ENCODE data around the gene ERICH4.

GRCh38 chr19:41427647-41428480, 15.1 kb upstream of the ERICH4 start:
- TF ChIP-seq, protein P1, sequence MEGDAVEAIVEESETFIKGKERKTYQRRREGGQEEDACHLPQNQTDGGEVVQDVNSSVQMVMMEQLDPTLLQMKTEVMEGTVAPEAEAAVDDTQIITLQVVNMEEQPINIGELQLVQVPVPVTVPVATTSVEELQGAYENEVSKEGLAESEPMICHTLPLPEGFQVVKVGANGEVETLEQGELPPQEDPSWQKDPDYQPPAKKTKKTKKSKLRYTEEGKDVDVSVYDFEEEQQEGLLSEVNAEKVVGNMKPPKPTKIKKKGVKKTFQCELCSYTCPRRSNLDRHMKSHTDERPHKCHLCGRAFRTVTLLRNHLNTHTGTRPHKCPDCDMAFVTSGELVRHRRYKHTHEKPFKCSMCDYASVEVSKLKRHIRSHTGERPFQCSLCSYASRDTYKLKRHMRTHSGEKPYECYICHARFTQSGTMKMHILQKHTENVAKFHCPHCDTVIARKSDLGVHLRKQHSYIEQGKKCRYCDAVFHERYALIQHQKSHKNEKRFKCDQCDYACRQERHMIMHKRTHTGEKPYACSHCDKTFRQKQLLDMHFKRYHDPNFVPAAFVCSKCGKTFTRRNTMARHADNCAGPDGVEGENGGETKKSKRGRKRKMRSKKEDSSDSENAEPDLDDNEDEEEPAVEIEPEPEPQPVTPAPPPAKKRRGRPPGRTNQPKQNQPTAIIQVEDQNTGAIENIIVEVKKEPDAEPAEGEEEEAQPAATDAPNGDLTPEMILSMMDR (IDR thresholded peaks at IDR 0.05 in 2 of 3, conservative IDR thresholded peaks at IDR 0.05 in 1 of 3; ENCODE audit: insufficient read depth in 2 of 3, low read depth in 1 of 3, low read length in 3 of 3): no peak
- TF ChIP-seq ZNF589 (CRISPR knock-in tag; IDR thresholded peaks at IDR 0.05; ENCODE audit: low read depth) (no peak), ZNF239 (CRISPR knock-in tag; IDR thresholded peaks at IDR 0.05) (no peak), SREBF2 (CRISPR knock-in tag; IDR thresholded peaks at IDR 0.05) (no peak), RFX1 (IDR thresholded peaks at IDR 0.05) (no peak), SP1 (CRISPR knock-in tag; IDR thresholded peaks at IDR 0.05) (0 out of 2 replicates have a peak, but pooled peaks have one; percentile 47), ZFP30 (CRISPR knock-in tag; IDR thresholded peaks at IDR 0.05; ENCODE audit: borderline replicate concordance) (no peak), ESRRA (IDR thresholded peaks at IDR 0.05; ENCODE audit: borderline replicate concordance, low read depth) (peak; percentile 37; the same call in 1 of the 2 replicates), FOSL1 (tag; conservative IDR thresholded peaks at IDR 0.05) (no peak), ZNF121 (CRISPR knock-in tag; conservative IDR thresholded peaks at IDR 0.05) (no peak)
- TF ChIP-seq, protein P2, sequence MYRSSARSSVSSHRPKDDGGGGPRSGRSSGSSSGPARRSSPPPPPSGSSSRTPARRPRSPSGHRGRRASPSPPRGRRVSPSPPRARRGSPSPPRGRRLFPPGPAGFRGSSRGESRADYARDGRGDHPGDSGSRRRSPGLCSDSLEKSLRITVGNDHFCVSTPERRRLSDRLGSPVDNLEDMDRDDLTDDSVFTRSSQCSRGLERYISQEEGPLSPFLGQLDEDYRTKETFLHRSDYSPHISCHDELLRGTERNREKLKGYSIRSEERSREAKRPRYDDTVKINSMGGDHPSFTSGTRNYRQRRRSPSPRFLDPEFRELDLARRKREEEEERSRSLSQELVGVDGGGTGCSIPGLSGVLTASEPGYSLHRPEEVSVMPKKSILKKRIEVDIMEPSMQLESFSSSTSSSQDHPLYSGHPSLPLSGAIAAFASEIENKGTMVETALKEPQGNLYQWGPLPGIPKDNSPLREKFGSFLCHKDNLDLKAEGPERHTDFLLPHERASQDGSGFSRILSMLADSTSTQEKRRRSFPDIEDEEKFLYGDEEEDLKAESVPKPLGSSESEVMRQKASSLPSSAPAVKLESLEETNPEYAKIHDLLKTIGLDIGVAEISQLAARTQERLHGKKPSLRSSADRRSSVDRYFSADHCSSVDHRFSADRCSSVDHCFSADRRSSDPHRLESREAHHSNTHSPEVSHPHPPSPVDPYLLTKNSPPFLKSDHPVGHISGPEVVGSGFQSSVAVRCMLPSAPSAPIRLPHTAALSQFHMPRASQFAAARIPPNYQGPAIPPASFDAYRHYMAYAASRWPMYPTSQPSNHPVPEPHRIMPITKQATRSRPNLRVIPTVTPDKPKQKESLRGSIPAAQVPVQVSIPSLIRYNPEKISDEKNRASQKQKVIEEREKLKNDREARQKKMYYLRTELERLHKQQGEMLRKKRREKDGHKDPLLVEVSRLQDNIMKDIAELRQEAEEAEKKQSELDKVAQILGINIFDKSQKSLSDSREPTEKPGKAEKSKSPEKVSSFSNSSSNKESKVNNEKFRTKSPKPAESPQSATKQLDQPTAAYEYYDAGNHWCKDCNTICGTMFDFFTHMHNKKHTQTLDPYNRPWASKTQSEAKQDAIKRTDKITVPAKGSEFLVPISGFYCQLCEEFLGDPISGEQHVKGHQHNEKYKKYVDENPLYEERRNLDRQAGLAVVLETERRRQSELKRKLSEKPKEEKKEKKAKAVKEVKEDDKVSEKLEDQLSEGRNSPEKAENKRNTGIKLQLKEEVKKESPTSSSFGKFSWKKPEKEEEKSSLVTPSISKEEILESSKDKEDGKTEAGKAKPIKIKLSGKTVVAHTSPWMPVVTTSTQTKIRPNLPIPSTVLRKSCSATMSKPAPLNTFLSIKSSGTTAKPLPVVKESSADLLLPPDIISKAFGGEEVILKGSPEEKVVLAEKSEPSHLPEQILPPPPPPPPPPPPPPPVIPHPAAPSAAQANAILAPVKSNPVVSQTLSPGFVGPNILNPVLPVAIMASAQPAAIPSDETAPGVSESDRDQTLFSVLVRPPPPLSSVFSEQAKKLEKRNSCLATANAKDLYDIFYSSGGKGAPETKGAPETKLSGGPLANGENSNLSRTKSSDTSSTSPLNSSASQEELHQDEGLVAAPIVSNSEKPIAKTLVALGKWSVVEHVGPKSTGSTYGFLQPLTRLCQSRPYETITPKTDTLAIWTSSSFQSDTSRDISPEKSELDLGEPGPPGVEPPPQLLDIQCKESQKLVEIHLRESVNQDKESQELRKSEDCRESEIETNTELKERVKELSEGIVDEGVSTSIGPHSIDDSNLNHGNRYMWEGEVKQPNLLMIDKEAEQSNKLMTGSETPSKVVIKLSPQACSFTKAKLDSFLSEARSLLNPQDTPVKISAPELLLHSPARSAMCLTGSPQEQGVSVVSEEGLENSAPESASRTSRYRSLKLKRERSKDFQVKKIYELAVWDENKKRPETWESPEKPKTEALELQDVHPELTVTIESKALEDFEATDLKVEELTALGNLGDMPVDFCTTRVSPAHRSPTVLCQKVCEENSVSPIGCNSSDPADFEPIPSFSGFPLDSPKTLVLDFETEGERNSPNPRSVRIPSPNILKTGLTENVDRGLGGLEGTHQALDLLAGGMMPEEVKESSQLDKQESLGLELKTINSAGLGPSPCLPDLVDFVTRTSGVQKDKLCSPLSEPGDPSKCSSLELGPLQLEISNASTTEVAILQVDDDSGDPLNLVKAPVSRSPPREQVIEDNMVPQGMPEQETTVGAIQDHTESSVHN (IDR thresholded peaks at IDR 0.05; ENCODE audit: borderline replicate concordance in 1 of 2, low read depth in 1 of 2): no peak
- TF ChIP-seq, protein P3, sequence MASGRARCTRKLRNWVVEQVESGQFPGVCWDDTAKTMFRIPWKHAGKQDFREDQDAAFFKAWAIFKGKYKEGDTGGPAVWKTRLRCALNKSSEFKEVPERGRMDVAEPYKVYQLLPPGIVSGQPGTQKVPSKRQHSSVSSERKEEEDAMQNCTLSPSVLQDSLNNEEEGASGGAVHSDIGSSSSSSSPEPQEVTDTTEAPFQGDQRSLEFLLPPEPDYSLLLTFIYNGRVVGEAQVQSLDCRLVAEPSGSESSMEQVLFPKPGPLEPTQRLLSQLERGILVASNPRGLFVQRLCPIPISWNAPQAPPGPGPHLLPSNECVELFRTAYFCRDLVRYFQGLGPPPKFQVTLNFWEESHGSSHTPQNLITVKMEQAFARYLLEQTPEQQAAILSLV (tag; IDR thresholded peaks at IDR 0.05): no peak
- TF ChIP-seq, protein P4, sequence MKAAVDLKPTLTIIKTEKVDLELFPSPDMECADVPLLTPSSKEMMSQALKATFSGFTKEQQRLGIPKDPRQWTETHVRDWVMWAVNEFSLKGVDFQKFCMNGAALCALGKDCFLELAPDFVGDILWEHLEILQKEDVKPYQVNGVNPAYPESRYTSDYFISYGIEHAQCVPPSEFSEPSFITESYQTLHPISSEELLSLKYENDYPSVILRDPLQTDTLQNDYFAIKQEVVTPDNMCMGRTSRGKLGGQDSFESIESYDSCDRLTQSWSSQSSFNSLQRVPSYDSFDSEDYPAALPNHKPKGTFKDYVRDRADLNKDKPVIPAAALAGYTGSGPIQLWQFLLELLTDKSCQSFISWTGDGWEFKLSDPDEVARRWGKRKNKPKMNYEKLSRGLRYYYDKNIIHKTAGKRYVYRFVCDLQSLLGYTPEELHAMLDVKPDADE (conservative IDR thresholded peaks at IDR 0.05; ENCODE audit: control insufficient read depth, low read depth, low read length): no peak
